HEK293 (cell line): Measurements from ENCODE around the gene ZNF334.

Source experiments
- CTCF ChIA-PET: fragments of 350-600 bp; formaldehyde crosslinking; extraction: SDS; loops from one replicate; lab custom pipeline; 2021; ENCODE audit warnings: antibody characterized with exemption; lab: Yijun Ruan, JAX
- POLR2A ChIA-PET: fragments of 300-600 bp; formaldehyde crosslinking; extraction: SDS; loops from one replicate; lab custom pipeline; 2020; ENCODE audit warnings: antibody characterized with exemption, inconsistent platforms; lab: Yijun Ruan, JAX
- H3K27ac ChIP-seq: fragments of 200-500 bp; sonication (Bioruptor generic); 2 replicates; pipeline ENCODE4 v1.5.1; 2014; ENCODE audit warnings: low read depth, low read length, control low read depth, inconsistent platforms; ENCODE audit errors: extremely low read depth
- H3K36me3 ChIP-seq, 2 experiments: fragments of 200-500 bp in 1 of 2; sonication (Bioruptor generic) in 1 of 2; 1 replicate in 1 of 2; 2 replicates in 1 of 2; pipeline ENCODE4 v1.5.1; 2014 to 2017; ENCODE audit warnings: inconsistent platforms in 2 of 2, low read length in 2 of 2; ENCODE audit not compliant: control insufficient read depth in 2 of 2, insufficient read depth in 1 of 2
- H3K4me1 ChIP-seq: fragments of 200-500 bp; sonication (Bioruptor generic); 2 replicates; pipeline ENCODE4 v1.5.1; 2014; ENCODE audit warnings: mild to moderate bottlenecking, low read length, inconsistent platforms; ENCODE audit not compliant: control insufficient read depth, insufficient read depth
- H3K4me3 ChIP-seq: 2 replicates; pipeline ENCODE4 v1.5.1; 2011; ENCODE audit warnings: low read depth, mild to moderate bottlenecking, control low read depth, low read length, moderate library complexity
- H3K9me3 ChIP-seq: fragments of 200-500 bp; sonication (Bioruptor generic); 2 replicates; pipeline ENCODE4 v1.5.1; 2014; ENCODE audit warnings: low read depth, low read length, inconsistent platforms; ENCODE audit not compliant: control insufficient read depth, insufficient read depth
- AEBP2 ChIP-seq: fragments of 450-650 bp; formaldehyde crosslinking; IDR thresholded peaks from 2 replicates; pipeline ENCODE4 v1.5.1; 2016; ENCODE audit warnings: missing biosample characterization, missing genetic modification characterization, borderline replicate concordance
- KLF16 ChIP-seq: fragments of 450-650 bp; formaldehyde crosslinking; IDR thresholded peaks from 2 replicates; pipeline ENCODE4 v1.5.1; 2017; ENCODE audit warnings: missing biosample characterization, missing genetic modification characterization
- MEIS1 ChIP-seq: sonication (generic); formaldehyde crosslinking; IDR thresholded peaks from 2 replicates; pipeline ENCODE4 v1.8.1; 2022; ENCODE audit warnings: missing genetic modification reagents, mild to moderate bottlenecking, borderline replicate concordance
- RBAK ChIP-seq: fragments of 450-650 bp; formaldehyde crosslinking; IDR thresholded peaks from 2 replicates; pipeline ENCODE4 v1.5.1; 2016; ENCODE audit warnings: missing biosample characterization, missing genetic modification characterization
- REST ChIP-seq: fragments of 450-650 bp; formaldehyde crosslinking; IDR thresholded peaks from 2 replicates; pipeline ENCODE4 v1.5.1; 2016; ENCODE audit warnings: missing biosample characterization, missing genetic modification characterization
- SALL2 ChIP-seq: fragments of 450-650 bp; formaldehyde crosslinking; IDR thresholded peaks from 2 replicates; pipeline ENCODE4 v1.5.0; 2017; ENCODE audit warnings: missing biosample characterization, mild to moderate bottlenecking, missing genetic modification characterization, borderline replicate concordance
- SP7 ChIP-seq: fragments of 450-650 bp; formaldehyde crosslinking; IDR thresholded peaks from 2 replicates; pipeline ENCODE4 v1.5.1; 2016; ENCODE audit warnings: missing biosample characterization, missing genetic modification characterization
- YY1 ChIP-seq: fragments of 450-650 bp; formaldehyde crosslinking; IDR thresholded peaks from 2 replicates; pipeline ENCODE4 v1.5.1; 2018; ENCODE audit warnings: missing biosample characterization, missing genetic modification characterization
- ZBTB10 ChIP-seq: fragments of 450-650 bp; formaldehyde crosslinking; IDR thresholded peaks from 2 replicates; pipeline ENCODE4 v1.5.1; 2016; ENCODE audit warnings: missing biosample characterization, missing genetic modification characterization
- ZBTB20 ChIP-seq: fragments of 450-650 bp; formaldehyde crosslinking; IDR thresholded peaks from 2 replicates; pipeline ENCODE4 v1.5.1; 2016; ENCODE audit warnings: missing biosample characterization, missing genetic modification characterization
- ZBTB21 ChIP-seq: fragments of 450-650 bp; formaldehyde crosslinking; IDR thresholded peaks from 2 replicates; pipeline ENCODE4 v1.5.1; 2017; ENCODE audit warnings: missing biosample characterization, missing genetic modification characterization
- ZNF404 ChIP-seq: fragments of 450-650 bp; formaldehyde crosslinking; IDR thresholded peaks from 2 replicates; pipeline ENCODE4 v1.5.1; 2017; ENCODE audit warnings: missing biosample characterization, missing genetic modification characterization
- ZNF48 ChIP-seq: fragments of 450-650 bp; formaldehyde crosslinking; IDR thresholded peaks from 2 replicates; pipeline ENCODE4 v1.5.1; 2016; ENCODE audit warnings: missing biosample characterization, missing genetic modification characterization
- ZNF488 ChIP-seq: fragments of 450-650 bp; formaldehyde crosslinking; IDR thresholded peaks from 2 replicates; pipeline ENCODE4 v1.5.1; 2016; ENCODE audit warnings: missing biosample characterization, missing genetic modification characterization
- ZNF629 ChIP-seq: fragments of 450-650 bp; formaldehyde crosslinking; IDR thresholded peaks from 2 replicates; pipeline ENCODE4 v1.5.1; 2017; ENCODE audit warnings: missing biosample characterization, missing genetic modification characterization
- ZNF701 ChIP-seq: fragments of 450-650 bp; formaldehyde crosslinking; IDR thresholded peaks from 2 replicates; pipeline ENCODE4 v1.5.1; 2016; ENCODE audit warnings: missing biosample characterization, missing genetic modification characterization

Gene ZNF334

GRCh38 chr20:46523696-46524328 lies 10.5 kb upstream of the ZNF334 start:
- H3K9me3 ChIP-seq = no peaks in the 10 kb centered on the region
- no peaks in the 10 kb centered on the region for H3K36me3 ChIP-seq
- no peak overlapping the region for H3K27ac ChIP-seq
- no peak overlapping the region for H3K4me3 ChIP-seq
- ChIA-PET CTCF (interaction anchor here (0.6 to 6.0 kb wide), 3 partner anchors 54 to 418 kb away, joined by 3 to 45 read pairs (median 4); no protein-coding TSS in a partner anchor), POLR2A (interaction anchor here (0.5 kb wide), 1 partner anchor 67 kb away, joined by 3 read pairs; no protein-coding TSS in a partner anchor)
- TF ChIP-seq YY1 (tag by site-specific recombination) = no peak
- TF ChIP-seq ZNF404 (tag by site-specific recombination) = no peak
- TF ChIP-seq REST (tag by site-specific recombination) = peak; percentile 94
- no peaks in the 10 kb centered on the region for H3K4me1 ChIP-seq

- ChIA-PET POLR2A (no interaction called here), CTCF (interaction anchor here (0.6 to 6.0 kb wide), 2 partner anchors 57 to 158 kb away, joined by 3 to 45 read pairs; no protein-coding TSS in a partner anchor)
- Histone ChIP-seq H3K36me3 (no peaks in the 10 kb centered on the region), H3K4me3 (no peak overlapping the region), H3K4me1 (no peaks in the 10 kb centered on the region), H3K27ac (no peak overlapping the region), H3K9me3 (no peaks in the 10 kb centered on the region)
- TF ChIP-seq ZNF629 (tag by site-specific recombination) = no peak
- TF ChIP-seq AEBP2 (tag by site-specific recombination) = no peak
- no peak for TF ChIP-seq ZBTB10
- no peak for TF ChIP-seq MEIS1 (CRISPR knock-in tag)
- TF ChIP-seq ZBTB21 = no peak
- no peak for TF ChIP-seq ZNF48 (tag by site-specific recombination)
- no peak for TF ChIP-seq RBAK
- TF ChIP-seq ZNF488 (tag by site-specific recombination) = no peak
- TF ChIP-seq SALL2 (tag by site-specific recombination) = no peak
- no peak for TF ChIP-seq ZBTB20 (tag by site-specific recombination)
- no peak for TF ChIP-seq KLF16
- TF ChIP-seq SP7 (tag by site-specific recombination) = no peak
- no peak for TF ChIP-seq ZNF701 (tag by site-specific recombination)
Measured at GRCh38 chr20:46523108-46523507, 9.7 kb upstream of the ZNF334 start.
